NCI-H2227 (cell line): ENCODE measurements around the gene GRM5.
"Not testable (repeated sequence)": the region's sequence is repeated elsewhere in the genome, so short reads cannot be mapped to it uniquely, and the experiment has no call there.

ENCODE experiments used
- DNase-seq: peaks from one replicate; lab custom pipeline; 2025; ENCODE audit not compliant: unreplicated experiment; lab: John Stamatoyannopoulos, UW

Gene GRM5

GRCh38 chr11:88843766-88844426, 221.9 kb downstream of the GRM5 start:
- not testable (repeated sequence) for DNase-seq

GRCh38 chr11:88838139-88838538, 227.6 kb downstream of the GRM5 start:
- not testable (repeated sequence) for DNase-seq

- DNase-seq, result not testable (repeated sequence)
Measured at GRCh38 chr11:88835709-88836108, 230.1 kb downstream of the GRM5 start.

GRCh38 chr11:88831303-88831890, 234.4 kb downstream of the GRM5 start:
- DNase-seq, result no peak

- DNase-seq, result no peak
Measured at GRCh38 chr11:88827018-88827676, 238.6 kb downstream of the GRM5 start.

GRCh38 chr11:88819616-88820015, 246.2 kb downstream of the GRM5 start:
- no peak for DNase-seq

GRCh38 chr11:88818978-88819377, 246.8 kb downstream of the GRM5 start:
- no peak for DNase-seq

- DNase-seq, result no peak
Measured at GRCh38 chr11:88815505-88815904, 250.3 kb downstream of the GRM5 start.

GRCh38 chr11:88814076-88814475, 251.7 kb downstream of the GRM5 start:
- DNase-seq, result no peak

- DNase-seq, result no peak
Measured at GRCh38 chr11:88813233-88813915, 252.4 kb downstream of the GRM5 start.

GRCh38 chr11:88810420-88811097, 255.2 kb downstream of the GRM5 start:
- no peak for DNase-seq

GRCh38 chr11:88809126-88809525, 256.7 kb downstream of the GRM5 start:
- no peak for DNase-seq

GRCh38 chr11:88807349-88807748, 258.4 kb downstream of the GRM5 start:
- no peak for DNase-seq

- DNase-seq, result no peak
Measured at GRCh38 chr11:88806410-88806809, 259.4 kb downstream of the GRM5 start.

- DNase-seq, result no peak
Measured at GRCh38 chr11:88801484-88802123, 264.2 kb downstream of the GRM5 start.

GRCh38 chr11:88799771-88800500, 265.8 kb downstream of the GRM5 start:
- no peak for DNase-seq

- no peak for DNase-seq
Measured at GRCh38 chr11:88790182-88790581, 275.6 kb downstream of the GRM5 start.

- no peak for DNase-seq
Measured at GRCh38 chr11:88779577-88779976, 286.2 kb downstream of the GRM5 start.

GRCh38 chr11:88770475-88771079, 295.2 kb downstream of the GRM5 start:
- DNase-seq, result no peak

- DNase-seq, result no peak
Measured at GRCh38 chr11:88744140-88744539, 321.6 kb downstream of the GRM5 start.
